HAP-1 (cell line): ENCODE data around the gene C16orf74.

Experiments
- DNase-seq, 2 experiments: peaks; one replicate each; pipeline ENCODE4 v3.0.0-alpha.2; 2016 to 2020; ENCODE audit warnings: low spot score in 2 of 2
- H3K27me3 ChIP-seq: fragments of 250-450 bp; sonication (Bioruptor Pico); 2 replicates; pipeline ENCODE4 v1.5.1; 2020; ENCODE audit warnings: low read depth, mild to moderate bottlenecking, moderate library complexity
- H3K36me3 ChIP-seq: fragments of 250-450 bp; sonication (Bioruptor Pico); replicated peaks from 2 replicates; pipeline ENCODE4 v1.5.1; 2020; ENCODE audit warnings: mild to moderate bottlenecking
- H3K4me1 ChIP-seq: fragments of 250-450 bp; sonication (Bioruptor Pico); 2 replicates; pipeline ENCODE4 v1.5.1; 2020; ENCODE audit warnings: mild to moderate bottlenecking
- H3K4me3 ChIP-seq: fragments of 250-450 bp; sonication (Bioruptor Pico); 2 replicates; pipeline ENCODE4 v1.5.1; 2020; ENCODE audit warnings: mild to moderate bottlenecking, moderate library complexity
- H3K9me3 ChIP-seq: fragments of 250-450 bp; sonication (Bioruptor Pico); 2 replicates; pipeline ENCODE4 v1.5.1; 2020; ENCODE audit warnings: mild to moderate bottlenecking, moderate library complexity
- in situ Hi-C: fragments of 300-500 bp; cut with MboI; formaldehyde crosslinking; loops from 3 replicates; pipeline ENCODE4 v1.14.3; 2020; ENCODE audit warnings: low sequenced_read_pairs, inconsistent platforms, mixed read lengths

Gene C16orf74

DNA sequence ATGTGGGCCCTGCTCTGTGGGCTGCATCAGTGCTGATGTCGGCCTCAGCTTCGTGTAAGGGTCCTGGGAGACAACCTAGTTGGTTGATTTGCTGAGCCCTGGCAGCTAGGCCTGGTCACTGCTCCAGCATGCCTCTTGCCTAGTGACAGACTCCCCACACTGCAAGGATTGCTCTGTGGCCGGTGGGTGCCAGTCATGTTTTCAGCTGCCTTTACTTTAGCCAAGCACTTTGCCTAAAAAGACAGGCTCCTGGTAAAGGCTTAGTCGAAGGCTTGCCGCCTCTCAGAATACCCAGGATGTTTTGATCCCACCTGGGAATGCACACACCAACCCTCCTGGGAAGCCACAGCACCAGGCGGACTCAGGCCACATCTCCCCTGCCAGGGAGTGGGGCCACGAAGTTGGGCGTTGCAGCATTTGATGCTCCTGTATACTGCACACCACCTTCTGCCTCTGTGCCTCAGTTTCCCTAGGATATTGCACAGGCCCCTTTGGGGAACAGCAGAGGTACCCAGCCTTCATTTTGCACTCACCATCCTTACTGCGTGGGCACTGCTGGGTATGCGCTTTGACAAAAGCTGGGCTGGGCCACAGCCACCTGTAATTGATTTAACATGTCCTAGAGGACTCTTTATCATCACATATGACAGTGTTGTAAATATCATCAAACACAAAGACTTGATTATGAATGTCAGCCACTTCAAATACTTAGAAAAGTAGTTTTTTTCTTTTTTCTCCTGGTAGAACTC is 82.0 kb downstream of the C16orf74 start:
- H3K4me1 ChIP-seq = no peaks in the 10 kb centered on the region
- H3K9me3 ChIP-seq = no peaks in the 10 kb centered on the region
- no peak overlapping the region for H3K4me3 ChIP-seq
- no peak for DNase-seq
- in situ Hi-C loops = no loop called here
- no peaks in the 10 kb centered on the region for H3K27me3 ChIP-seq
- peaks cover 97% of the 10 kb centered on the region for H3K36me3 ChIP-seq

- in situ Hi-C loops = no loop called here
- H3K9me3 ChIP-seq = no peaks in the 10 kb centered on the region
- H3K27me3 ChIP-seq = no peaks in the 10 kb centered on the region
- H3K4me3 ChIP-seq = no peak overlapping the region
- H3K4me1 ChIP-seq = no peaks in the 10 kb centered on the region
- H3K36me3 ChIP-seq = peaks cover 97% of the 10 kb centered on the region
- no peak for DNase-seq
Measured at GRCh38 chr16:85667841-85668413, 83.0 kb downstream of the C16orf74 start.

DNA sequence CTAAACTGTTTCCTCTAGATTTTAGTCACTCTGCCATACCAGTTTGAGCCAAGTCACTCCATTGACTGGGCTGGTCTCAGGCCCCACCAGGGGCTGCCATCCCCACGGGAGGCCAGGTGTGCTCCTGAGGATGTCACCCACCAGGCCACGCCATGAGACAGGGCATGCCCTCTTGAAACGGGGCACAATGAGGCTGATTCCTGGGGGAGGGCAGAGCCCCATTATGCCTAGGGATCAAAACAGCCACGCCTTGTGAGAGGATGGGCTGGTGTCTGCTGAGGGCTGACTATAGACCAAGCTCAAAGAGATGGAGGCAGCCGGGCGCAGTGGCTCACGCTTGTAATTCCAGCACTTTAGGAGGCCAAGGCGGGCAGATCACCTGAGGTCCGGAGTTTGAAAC is 83.6 kb downstream of the C16orf74 start:
- no peaks in the 10 kb centered on the region for H3K9me3 ChIP-seq
- no peak overlapping the region for H3K4me3 ChIP-seq
- H3K27me3 ChIP-seq = no peaks in the 10 kb centered on the region
- peaks cover 97% of the 10 kb centered on the region for H3K36me3 ChIP-seq
- DNase-seq = no peak
- no peaks in the 10 kb centered on the region for H3K4me1 ChIP-seq
- in situ Hi-C loops = no loop called here

DNA sequence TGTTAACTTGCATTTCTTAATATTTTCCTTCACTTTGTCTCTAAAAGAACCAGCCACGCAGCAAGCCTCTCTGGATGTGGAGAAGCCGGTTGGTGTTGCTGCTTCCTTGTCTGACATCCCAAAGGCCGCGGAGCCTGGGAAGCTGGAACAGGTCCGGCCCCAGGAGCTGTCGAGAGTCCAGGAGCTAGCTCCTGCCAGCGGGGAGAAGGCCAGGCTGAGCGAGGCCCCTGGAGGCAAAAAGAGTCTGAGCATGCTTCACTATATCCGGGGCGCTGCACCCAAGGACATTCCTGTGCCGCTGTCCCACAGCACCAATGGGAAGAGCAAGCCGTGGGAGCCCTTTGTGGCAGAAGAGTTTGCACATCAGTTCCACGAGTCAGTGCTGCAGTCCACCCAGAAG is 85.0 kb downstream of the C16orf74 start:
- in situ Hi-C loops = no loop called here
- peaks cover 97% of the 10 kb centered on the region for H3K36me3 ChIP-seq
- no peaks in the 10 kb centered on the region for H3K9me3 ChIP-seq
- no peaks in the 10 kb centered on the region for H3K4me1 ChIP-seq
- no peak for DNase-seq
- H3K27me3 ChIP-seq = no peaks in the 10 kb centered on the region
- H3K4me3 ChIP-seq = no peak overlapping the region

DNA sequence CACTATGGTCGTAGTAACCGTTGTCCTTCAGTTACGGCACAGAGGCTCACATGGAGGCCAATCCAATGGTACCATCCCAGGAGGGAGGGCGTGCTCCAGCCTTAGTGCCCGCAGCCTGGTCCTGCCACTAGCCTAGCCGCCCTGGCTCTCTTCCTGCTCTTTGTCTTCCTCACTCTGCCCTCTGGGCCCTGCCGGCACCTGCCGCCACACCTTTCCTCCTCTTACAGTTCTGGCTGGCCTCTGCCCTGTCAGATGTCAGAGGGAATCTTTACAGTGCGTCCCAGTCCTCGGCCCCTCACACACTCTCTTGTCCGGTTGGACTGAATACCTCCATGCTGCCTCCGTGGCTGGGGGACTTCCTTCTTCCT is 85.5 kb downstream of the C16orf74 start:
- in situ Hi-C loops = no loop called here
- H3K4me3 ChIP-seq = no peak overlapping the region
- H3K27me3 ChIP-seq = no peaks in the 10 kb centered on the region
- H3K4me1 ChIP-seq = no peaks in the 10 kb centered on the region
- H3K9me3 ChIP-seq = no peaks in the 10 kb centered on the region
- DNase-seq = no peak
- peaks cover 97% of the 10 kb centered on the region for H3K36me3 ChIP-seq

DNA sequence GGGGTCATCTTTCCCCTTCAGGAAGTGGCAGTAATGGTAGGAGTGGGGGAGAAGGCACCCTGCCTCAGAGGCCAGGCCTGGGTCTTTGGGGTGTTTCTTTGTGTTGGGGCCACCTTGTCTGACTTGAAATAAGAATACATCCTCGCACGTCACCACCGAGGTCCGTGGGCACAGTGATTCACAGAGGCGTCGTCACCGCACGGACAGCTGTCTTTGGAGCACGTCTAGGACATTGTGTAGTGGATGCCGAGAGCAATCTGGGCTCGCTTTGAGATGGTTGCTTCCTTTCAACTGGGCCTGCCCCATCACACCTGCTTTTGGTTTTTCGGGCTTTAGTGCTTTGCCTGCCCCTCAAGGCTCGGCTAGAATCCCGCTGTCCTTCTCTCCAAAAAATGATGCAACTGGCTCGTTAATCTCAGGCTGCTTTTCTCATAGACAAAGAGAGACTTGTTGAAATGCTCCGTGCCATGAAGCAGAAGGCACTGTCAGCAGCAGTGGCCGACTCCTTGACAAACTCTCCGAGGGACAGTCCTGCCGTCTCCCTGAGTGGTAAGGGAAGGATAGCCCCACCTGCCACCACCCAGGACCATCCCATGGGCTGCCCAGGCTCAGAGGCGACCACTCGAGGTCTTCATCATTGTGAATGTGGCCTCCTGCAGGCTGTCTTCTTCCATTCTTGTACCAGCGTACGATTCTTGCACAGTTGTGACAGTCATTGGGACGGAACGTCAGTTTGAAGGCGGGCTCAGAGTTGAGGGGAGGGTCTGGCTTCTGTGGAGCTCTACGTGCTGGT is 86.1 kb downstream of the C16orf74 start:
- no peak for DNase-seq
- no peaks in the 10 kb centered on the region for H3K9me3 ChIP-seq
- H3K36me3 ChIP-seq = peaks cover 99% of the 10 kb centered on the region
- H3K27me3 ChIP-seq = no peaks in the 10 kb centered on the region
- in situ Hi-C loops = no loop called here
- H3K4me1 ChIP-seq = no peaks in the 10 kb centered on the region
- H3K4me3 ChIP-seq = no peak overlapping the region

DNA sequence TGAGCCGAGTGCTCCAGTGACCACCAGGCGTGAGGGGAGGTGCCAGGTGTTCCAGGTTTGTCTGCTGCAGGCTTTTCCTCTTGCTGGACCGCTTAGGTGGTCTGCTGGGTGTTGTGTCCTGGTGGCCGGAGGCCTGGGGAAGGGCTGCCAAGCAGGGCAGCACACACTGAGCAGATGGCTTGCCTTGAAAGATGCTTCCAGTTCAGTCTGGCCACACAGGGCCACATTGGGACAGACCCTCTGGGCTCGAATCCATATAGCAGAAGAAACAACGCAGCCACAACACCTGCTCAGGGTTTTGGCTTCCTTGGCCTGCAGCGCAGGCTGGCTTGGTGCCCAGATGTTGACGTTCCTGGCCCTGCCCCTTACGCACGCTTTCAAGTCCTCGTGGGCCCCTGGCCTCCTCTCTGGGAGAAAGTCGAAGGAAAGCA is 87.0 kb downstream of the C16orf74 start:
- H3K27me3 ChIP-seq = no peaks in the 10 kb centered on the region
- peaks cover 99% of the 10 kb centered on the region for H3K36me3 ChIP-seq
- H3K9me3 ChIP-seq = no peaks in the 10 kb centered on the region
- no peak for DNase-seq
- in situ Hi-C loops = no loop called here
- no peak overlapping the region for H3K4me3 ChIP-seq
- H3K4me1 ChIP-seq = no peaks in the 10 kb centered on the region

- peaks cover 100% of the 10 kb centered on the region for H3K36me3 ChIP-seq
- in situ Hi-C loops = no loop called here
Measured at GRCh38 chr16:85662976-85663830, 87.7 kb downstream of the C16orf74 start.

DNA sequence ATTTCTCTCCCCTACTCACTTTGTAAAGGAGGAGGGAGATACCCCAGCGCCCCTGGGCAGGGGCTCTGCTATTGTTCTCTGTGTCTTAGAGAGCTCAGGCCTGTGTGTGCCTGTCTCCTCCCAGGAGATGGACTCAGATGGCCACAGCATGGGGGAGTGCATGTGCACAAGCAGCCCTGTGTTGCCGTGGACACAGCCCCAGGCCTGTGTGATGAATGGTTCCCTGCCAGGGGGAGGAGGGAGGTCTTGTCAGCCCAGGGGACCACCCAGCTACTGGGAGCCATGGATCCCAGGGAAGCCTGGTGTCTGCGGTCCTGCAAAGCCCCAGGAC is 88.4 kb downstream of the C16orf74 start:
- no peaks in the 10 kb centered on the region for H3K4me1 ChIP-seq
- no peaks in the 10 kb centered on the region for H3K9me3 ChIP-seq
- H3K36me3 ChIP-seq = peaks cover 100% of the 10 kb centered on the region
- no peaks in the 10 kb centered on the region for H3K27me3 ChIP-seq
- no peak overlapping the region for H3K4me3 ChIP-seq
- no peak for DNase-seq
- in situ Hi-C loops = no loop called here

More at GRCh38 chr16:85662976-85663830, 87.7 kb downstream of the C16orf74 start:
- Histone ChIP-seq H3K9me3 (no peaks in the 10 kb centered on the region), H3K4me3 (no peak overlapping the region), H3K27me3 (no peaks in the 10 kb centered on the region), H3K4me1 (no peaks in the 10 kb centered on the region)
- DNase-seq = no peak

DNA sequence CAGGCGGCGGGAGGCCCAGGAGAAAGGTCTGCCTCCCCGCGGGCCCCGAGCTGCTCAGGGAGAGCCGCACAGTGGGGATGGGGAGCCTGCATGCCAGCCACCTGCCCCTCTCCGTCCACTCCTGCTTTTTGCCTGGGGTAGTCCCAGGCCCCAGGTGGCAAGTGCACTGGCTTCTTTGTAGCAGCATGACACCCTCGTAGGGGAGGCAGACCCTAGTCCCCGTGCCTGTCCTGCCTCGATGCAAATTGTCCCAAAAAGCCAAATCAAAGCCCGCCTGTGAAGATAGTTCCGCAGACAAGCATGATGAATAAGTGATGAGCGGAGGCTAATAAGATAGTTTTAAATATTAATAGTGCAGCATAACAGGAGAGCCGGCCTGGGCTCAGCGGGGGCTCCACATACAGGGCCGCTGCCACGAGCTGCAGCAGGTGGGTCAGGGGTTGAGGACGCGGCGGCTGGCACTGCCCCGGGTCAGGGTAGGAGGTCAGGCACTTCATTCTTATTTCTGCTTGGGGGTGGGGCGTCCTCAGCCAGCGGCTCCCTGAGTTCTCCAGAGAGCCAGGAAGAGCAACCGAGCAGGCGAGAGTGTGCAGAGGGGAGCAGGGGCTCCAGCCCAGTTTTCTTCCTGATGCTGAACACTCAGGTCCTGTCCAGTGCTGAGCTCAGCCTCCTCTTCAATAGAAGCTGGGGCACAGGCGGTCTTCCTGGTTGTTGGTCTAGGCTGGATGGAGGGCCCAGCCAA is 89.0 kb downstream of the C16orf74 start:
- Histone ChIP-seq H3K36me3 (peaks cover 100% of the 10 kb centered on the region), H3K27me3 (no peaks in the 10 kb centered on the region), H3K4me1 (no peaks in the 10 kb centered on the region), H3K9me3 (no peaks in the 10 kb centered on the region), H3K4me3 (no peak overlapping the region)
- in situ Hi-C loops = no loop called here
- no peak for DNase-seq

DNA sequence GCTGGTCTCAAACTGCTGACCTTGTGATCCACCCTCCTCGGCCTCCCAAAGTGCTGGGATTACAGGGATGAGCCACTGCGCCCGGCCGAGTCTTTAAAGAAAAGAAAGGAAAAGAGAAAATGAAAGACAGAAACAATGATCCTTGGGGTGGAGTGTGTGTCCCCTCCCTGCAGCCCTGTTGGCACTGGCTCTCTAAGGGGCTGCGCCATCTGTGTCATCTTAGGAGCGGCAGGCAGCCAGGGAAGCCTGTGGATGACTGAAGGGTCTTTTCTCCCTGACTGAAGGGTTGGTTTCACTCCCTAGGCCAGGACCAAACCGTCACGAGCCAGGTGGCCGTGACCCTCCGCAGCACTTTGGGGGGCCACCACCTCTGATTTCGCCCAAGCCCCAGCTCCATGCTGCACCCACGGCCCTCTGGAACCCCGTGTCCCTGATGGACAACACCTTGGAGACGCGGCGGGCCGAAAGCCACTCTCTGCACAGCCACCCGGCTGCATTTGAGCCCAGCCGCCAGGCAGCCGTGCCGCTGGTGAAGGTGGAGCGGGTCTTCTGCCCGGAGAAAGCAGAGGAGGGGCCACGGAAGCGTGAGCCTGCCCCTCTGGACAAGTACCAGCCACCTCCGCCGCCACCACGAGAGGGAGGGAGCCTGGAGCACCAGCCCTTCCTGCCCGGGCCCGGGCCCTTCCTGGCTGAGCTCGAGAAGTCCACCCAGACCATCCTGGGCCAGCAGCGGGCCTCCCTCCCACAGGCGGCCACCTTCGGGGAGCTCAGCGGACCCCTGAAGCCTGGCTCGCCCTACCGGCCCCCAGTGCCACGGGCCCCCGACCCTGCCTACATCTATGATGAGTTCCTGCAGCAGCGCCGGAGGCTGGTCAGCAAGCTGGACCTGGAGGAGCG is 89.8 kb downstream of the C16orf74 start:
- in situ Hi-C loops = no loop called here
- no peaks in the 10 kb centered on the region for H3K27me3 ChIP-seq
- peaks cover 100% of the 10 kb centered on the region for H3K36me3 ChIP-seq
- no peak overlapping the region for H3K4me3 ChIP-seq
- H3K9me3 ChIP-seq = no peaks in the 10 kb centered on the region
- no peak for DNase-seq
- H3K4me1 ChIP-seq = no peaks in the 10 kb centered on the region

- Histone ChIP-seq H3K36me3 (peaks cover 100% of the 10 kb centered on the region), H3K9me3 (no peaks in the 10 kb centered on the region), H3K4me3 (no peak overlapping the region), H3K27me3 (no peaks in the 10 kb centered on the region), H3K4me1 (no peaks in the 10 kb centered on the region)
- DNase-seq = peak; percentile 50 to 85
- in situ Hi-C loops = no loop called here
Measured at GRCh38 chr16:85659805-85660511, 90.9 kb downstream of the C16orf74 start.
